Measurements from ENCODE around the gene PSMB5. TPM values are rescaled to one million over a fixed set of nuclear protein-coding genes. Genes with fewer than 3 reads are reported as not detected.

PSMB5 gene
- total RNA-seq, 1 donor, result 13.2 TPM

DNA sequence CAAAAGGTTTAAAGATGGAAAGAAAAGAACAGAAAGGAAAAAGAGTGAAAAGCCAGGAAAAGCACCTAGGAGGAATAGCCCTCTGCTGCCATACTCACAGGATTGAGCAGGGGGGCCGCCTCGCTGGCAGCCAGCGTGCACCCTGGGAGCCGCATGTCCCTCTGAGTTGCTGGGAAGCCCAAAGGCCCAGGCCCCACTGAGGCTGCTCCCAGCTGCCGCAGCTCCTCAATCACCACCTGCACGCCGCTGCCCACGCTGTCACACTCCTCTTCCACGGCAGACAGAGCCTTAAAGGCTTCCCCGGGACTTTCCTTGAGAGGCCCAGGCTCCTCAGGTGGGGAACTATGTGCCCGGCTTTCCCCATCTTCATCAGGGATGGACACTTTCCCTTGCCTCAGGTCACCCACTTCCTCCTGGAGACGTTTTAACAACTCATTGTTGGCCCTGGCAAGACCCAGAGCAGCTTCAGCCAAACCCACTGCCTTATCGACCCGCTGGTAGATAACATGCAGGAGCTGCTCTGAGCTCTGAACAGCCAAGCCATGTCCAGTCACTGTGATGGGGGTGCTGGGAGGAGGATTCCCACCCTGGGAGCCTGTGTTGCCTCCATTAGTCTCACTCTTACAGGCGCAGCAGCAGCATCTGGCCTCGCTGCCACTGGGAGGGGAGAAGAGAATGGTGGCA, 36.2 kb downstream of the PSMB5 start:
- Histone ChIP-seq H3K4me3 (ENCODE audit: low read length) (no peak overlapping the region), H3K9me3 (ENCODE audit: low read depth, low read length) (no peaks in the 10 kb centered on the region), H3K4me1 (ENCODE audit: insufficient read depth, low read length) (no peaks in the 10 kb centered on the region), H3K27me3 (ENCODE audit: insufficient read depth, low read length) (no peaks in the 10 kb centered on the region)

DNA sequence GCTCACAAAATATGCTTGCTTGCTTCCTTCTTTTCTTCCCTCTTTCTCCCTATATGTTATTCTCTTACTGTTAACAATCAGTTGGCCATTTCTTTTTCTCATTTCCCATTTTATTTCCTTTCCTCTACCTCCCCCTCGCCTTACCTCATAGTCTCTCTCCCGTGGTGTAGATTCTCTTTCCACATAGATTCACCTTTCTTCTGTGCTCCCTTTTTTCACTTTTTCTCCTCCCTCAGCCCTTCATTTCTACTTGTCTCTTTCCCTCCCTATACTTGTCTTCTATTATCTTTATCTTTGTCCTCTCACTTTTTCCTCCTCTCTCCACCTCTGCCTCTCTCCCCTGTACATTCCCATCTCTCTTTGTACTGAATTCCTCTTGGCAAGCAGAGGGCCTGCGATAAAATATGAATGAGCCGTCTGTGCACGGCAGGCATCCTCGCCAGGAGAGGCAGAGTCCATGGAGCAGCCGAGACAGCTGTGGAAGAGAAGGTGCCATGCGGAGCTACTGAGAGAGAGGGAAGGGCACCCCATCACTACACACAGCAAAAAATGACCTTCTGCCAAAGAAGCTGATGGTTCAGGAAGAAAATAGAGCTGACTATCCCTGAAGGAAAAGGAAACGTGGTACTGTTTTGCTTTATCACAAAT, 36.9 kb downstream of the PSMB5 start:
- no peak overlapping the region for H3K4me3 ChIP-seq (ENCODE audit: low read length)
- H3K4me1 ChIP-seq (ENCODE audit: insufficient read depth, low read length), result no peaks in the 10 kb centered on the region
- no peaks in the 10 kb centered on the region for H3K9me3 ChIP-seq (ENCODE audit: low read depth, low read length)

DNA sequence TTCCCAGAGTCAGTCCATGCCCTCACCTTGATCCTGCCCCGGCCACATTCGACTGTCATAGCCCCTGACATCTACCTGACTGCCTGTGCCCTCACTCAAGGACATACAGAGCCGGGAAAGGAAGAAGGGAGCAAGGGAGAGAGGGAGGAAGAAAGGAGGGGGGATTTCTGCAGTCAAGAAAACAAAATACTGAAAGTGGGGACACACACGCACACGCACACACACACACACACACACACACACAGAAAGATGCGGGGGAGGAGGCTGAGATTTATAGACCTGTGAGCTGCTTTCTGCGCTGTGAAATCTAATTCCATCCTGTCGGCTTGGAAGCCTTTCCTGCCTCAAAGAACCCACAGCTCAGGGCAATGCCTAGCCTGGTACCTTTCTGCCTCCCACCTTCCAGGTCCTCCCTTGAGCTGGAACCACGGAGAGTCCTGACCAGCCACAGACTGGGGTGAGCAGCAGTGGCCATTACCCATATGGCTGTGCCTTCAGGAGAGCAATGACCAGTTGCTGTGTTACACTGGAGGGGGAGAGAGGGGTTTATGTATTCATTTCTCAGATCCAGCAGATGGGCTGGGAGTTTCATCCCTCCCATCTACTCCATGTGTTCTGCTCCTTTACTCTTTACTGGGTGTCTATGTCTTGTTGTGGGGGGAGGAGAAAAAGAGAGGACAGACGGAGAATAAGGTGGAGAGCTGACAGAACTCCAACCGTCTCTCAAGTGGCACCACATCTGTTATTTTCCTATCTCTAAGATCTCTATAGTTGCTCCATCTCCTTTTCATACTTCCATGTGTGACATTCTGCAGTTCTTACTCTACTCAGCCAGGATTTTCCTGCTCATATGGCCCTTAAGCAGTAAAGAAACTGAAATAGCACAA, 37.7 kb downstream of the PSMB5 start:
- no peaks in the 10 kb centered on the region for H3K27me3 ChIP-seq (ENCODE audit: insufficient read depth, low read length)
- H3K4me3 ChIP-seq (ENCODE audit: low read length), result no peak overlapping the region
- H3K9me3 ChIP-seq (ENCODE audit: low read depth, low read length), result no peaks in the 10 kb centered on the region
- H3K4me1 ChIP-seq (ENCODE audit: insufficient read depth, low read length), result no peaks in the 10 kb centered on the region

More for the DNA sequence above, 36.9 kb downstream of the PSMB5 start:
- no peaks in the 10 kb centered on the region for H3K27me3 ChIP-seq (ENCODE audit: insufficient read depth, low read length)

DNA sequence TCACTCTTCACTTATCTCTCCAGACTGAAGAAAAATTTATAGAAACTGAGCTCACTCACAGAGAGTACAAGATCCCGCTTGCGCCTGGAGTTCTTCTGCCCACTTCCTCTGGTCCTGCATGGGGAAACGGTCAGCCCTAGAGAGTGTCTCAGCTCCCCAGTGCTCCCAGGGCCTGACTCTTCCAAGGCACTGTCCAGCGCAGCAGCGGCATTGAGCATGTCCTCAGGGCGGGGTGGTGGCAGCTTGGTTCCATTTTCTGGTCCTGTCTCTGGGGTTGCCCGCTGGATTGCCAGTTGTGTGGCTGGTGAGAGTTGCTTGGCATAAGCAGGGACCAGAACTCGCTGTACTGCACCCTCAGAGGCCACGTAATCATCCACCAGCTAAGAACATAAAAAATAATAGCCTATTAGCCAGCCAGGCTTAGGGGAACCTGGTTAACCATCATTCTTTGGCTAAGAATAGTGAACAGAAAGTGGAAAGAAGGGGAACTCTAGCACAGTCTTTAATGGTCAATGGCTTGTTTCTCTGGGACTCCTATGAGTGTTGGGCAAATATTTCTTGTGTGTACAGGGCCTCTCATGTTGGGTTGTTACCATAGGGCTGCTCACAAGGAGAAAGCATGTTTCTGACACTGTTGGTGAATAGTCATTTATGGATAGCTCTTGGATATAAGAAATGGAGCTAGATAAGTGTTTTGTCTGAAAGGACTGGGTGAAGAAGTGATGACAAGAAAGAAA, 38.6 kb downstream of the PSMB5 start:
- Histone ChIP-seq H3K9me3 (ENCODE audit: low read depth, low read length) (no peaks in the 10 kb centered on the region), H3K27me3 (ENCODE audit: insufficient read depth, low read length) (no peaks in the 10 kb centered on the region), H3K4me3 (ENCODE audit: low read length) (no peak overlapping the region), H3K4me1 (ENCODE audit: insufficient read depth, low read length) (no peaks in the 10 kb centered on the region)

GRCh38 chr14:22994762-22995275, 39.9 kb downstream of the PSMB5 start:
- H3K4me3 ChIP-seq (ENCODE audit: low read length), result no peak overlapping the region
- H3K4me1 ChIP-seq (ENCODE audit: insufficient read depth, low read length), result no peaks in the 10 kb centered on the region
- no peaks in the 10 kb centered on the region for H3K27me3 ChIP-seq (ENCODE audit: insufficient read depth, low read length)

GRCh38 chr14:22993517-22993916, 41.2 kb downstream of the PSMB5 start:
- H3K4me1 ChIP-seq (ENCODE audit: insufficient read depth, low read length), result no peaks in the 10 kb centered on the region

More at GRCh38 chr14:22994762-22995275, 39.9 kb downstream of the PSMB5 start:
- no peaks in the 10 kb centered on the region for H3K9me3 ChIP-seq (ENCODE audit: low read depth, low read length)

GRCh38 chr14:22991852-22992251, 42.8 kb downstream of the PSMB5 start:
- Histone ChIP-seq H3K4me3 (ENCODE audit: low read length) (no peak overlapping the region), H3K27me3 (ENCODE audit: insufficient read depth, low read length) (no peaks in the 10 kb centered on the region), H3K9me3 (ENCODE audit: low read depth, low read length) (no peaks in the 10 kb centered on the region), H3K4me1 (ENCODE audit: insufficient read depth, low read length) (no peaks in the 10 kb centered on the region)

More at GRCh38 chr14:22993517-22993916, 41.2 kb downstream of the PSMB5 start:
- Histone ChIP-seq H3K27me3 (ENCODE audit: insufficient read depth, low read length) (no peaks in the 10 kb centered on the region), H3K9me3 (ENCODE audit: low read depth, low read length) (no peaks in the 10 kb centered on the region), H3K4me3 (ENCODE audit: low read length) (no peak overlapping the region)

GRCh38 chr14:22987291-22987690, 47.4 kb downstream of the PSMB5 start:
- Histone ChIP-seq H3K27me3 (ENCODE audit: insufficient read depth, low read length) (no peaks in the 10 kb centered on the region), H3K4me3 (ENCODE audit: low read length) (no peak overlapping the region), H3K9me3 (ENCODE audit: low read depth, low read length) (no peaks in the 10 kb centered on the region), H3K4me1 (ENCODE audit: insufficient read depth, low read length) (peaks cover 10% of the 10 kb centered on the region)

DNA sequence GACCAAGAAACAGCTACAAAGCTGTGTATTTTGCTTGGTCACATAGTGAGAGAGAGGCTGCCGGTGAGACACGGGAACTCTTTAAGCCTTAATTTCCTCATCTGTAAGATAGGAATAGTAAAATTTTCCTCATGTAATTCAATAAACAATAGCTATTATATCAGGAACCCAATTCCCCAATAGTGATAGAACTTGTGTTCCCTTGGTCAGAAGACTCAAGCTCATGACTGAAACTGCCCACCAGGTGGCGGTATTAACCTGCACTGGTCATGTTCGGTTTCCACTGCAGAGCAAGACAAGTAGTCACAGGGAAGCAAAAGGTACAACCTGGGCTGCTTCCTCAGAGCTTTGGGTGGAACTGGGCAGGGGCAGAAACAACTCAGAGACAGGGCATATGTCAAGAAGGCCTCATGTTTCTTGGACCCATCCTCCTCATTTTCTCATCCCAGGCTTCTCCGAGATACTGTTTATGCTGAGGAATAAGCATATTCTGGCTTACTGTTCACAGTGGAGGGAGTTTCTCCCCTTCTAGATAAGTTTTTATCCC, 48.1 kb downstream of the PSMB5 start:
- Histone ChIP-seq H3K9me3 (ENCODE audit: low read depth, low read length) (no peaks in the 10 kb centered on the region), H3K4me1 (ENCODE audit: insufficient read depth, low read length) (peaks cover 17% of the 10 kb centered on the region), H3K27me3 (ENCODE audit: insufficient read depth, low read length) (peaks cover 7% of the 10 kb centered on the region), H3K4me3 (ENCODE audit: low read length) (no peak overlapping the region)

DNA sequence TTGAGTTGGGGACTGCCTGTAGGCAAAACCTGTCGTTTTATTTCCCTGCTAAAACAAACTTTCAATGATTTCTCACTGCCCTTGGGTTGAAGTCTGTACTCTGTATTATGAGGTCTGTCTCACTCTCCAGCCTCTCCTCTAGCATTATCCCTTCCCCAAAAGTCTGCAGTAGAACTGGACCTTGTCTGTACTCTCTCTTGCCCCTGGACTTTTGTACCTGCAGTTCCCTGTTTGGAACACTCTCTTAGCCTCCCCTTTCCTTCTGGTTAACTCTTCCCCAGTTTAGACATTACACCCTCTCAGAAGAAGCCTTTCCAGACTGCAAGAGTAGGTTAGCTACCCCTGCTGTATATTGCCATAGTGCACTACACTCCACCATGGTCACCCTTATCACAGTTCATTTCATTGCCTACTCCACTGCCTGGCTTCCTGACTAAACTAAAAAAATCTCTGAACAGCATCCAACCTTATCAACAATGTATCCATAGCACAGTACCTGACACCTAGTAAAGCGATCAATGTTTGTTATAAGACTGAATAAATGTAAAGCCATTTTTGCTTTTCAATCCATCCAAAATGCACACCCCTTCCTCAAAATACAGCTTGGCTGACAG, 48.7 kb downstream of the PSMB5 start:
- no peak overlapping the region for H3K4me3 ChIP-seq (ENCODE audit: low read length)
- peaks cover 23% of the 10 kb centered on the region for H3K4me1 ChIP-seq (ENCODE audit: insufficient read depth, low read length)
- peaks cover 13% of the 10 kb centered on the region for H3K27me3 ChIP-seq (ENCODE audit: insufficient read depth, low read length)
- no peaks in the 10 kb centered on the region for H3K9me3 ChIP-seq (ENCODE audit: low read depth, low read length)

- peaks cover 26% of the 10 kb centered on the region for H3K4me1 ChIP-seq (ENCODE audit: insufficient read depth, low read length)
- no peaks in the 10 kb centered on the region for H3K9me3 ChIP-seq (ENCODE audit: low read depth, low read length)
- peaks cover 18% of the 10 kb centered on the region for H3K27me3 ChIP-seq (ENCODE audit: insufficient read depth, low read length)
- H3K4me3 ChIP-seq (ENCODE audit: low read length), result no peak overlapping the region
These were observed 49.6 kb downstream of the PSMB5 start for GRCh38 chr14:22984959-22985658.

DNA sequence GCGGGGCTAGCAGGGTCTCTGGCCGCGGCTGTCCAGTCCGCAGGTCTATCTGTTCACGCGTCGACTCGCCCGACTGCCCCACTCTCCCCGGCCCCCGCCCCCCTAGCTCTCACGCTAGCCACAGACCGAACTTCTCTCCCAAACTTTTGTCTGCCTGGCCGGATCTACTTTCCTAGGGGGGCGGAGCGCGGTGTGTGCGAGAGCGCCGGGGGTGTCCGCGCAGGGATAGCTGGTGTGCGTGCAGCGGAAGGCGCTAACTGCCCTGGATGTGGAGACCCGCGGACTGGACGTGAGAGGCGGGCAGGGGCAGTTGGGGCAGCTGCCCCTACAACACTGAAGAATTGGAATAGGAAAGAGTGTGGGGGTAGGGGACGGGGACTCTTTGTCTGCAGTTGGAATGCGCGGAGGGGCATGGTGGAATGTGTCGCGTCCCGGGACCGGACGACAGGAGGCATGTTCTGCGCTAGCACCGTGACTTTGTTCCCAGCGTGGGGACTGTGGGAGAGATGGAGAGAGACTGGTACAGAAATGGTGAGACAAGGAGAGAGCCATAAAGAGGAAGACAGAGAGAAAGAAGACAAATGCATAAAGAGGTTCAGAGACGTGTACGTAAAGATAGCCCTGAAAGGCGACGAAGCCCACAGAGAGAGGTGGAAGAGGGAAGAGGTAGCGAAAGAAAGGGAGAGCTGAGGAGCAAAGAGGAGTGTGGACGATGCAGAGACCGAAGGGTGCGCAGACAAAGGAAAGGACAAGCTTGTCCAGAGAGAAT, 52.0 kb downstream of the PSMB5 start, which contains the start of gene AJUBA:
TSS of gene AJUBA (minus strand) at position 75 of the 769 bp plus-strand sequence. CDS start 285 bp downstream, outside the sequence.
- Histone ChIP-seq H3K4me1 (ENCODE audit: insufficient read depth, low read length) (peaks cover 26% of the 10 kb centered on the region), H3K4me3 (ENCODE audit: low read length) (peak within 1 kb of the TSS; percentile 52), H3K9me3 (ENCODE audit: low read depth, low read length) (no peaks in the 10 kb centered on the region)

More for the DNA sequence above, 52.0 kb downstream of the PSMB5 start, which contains the start of gene AJUBA:
- peaks cover 25% of the 10 kb centered on the region for H3K27me3 ChIP-seq (ENCODE audit: insufficient read depth, low read length)
